ENCODE results near the gene WDFY1.

The WDFY1 gene

DNA sequence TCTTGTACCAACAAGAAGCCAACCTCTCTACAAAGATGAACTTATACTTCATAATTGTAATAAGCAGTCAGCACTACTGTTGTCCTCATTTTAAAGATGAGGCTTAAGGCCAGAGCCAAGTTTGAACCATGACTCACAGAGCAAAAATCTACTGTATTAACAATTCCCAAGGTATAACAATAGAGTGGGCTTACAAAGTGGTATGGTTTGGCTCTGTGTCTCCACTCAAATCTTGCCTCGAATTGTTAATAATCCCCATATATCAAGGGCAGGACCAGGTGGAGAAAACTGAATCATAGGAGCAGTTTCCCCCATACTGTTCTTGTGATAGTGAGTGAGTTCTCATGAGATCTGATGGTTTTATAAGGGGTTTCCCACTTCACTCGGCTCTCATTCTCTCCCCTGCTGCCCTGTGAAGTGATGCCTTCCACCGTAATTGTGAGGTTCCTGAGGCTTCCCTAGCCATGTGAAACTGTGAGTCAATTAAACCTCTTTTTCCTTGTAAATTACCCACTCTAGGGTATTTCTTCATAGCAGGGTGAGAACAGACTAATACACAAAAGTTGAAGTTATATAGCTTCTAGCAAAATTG lies 31.6 kb upstream of the WDFY1 start:
- Mint-ChIP-seq H3K9me3 (no peaks in the 10 kb centered on the region), H3K36me3 (ENCODE audit: low read depth) (no peaks in the 10 kb centered on the region), H3K27ac (no peak overlapping the region), H3K4me3 (no peak overlapping the region), H3K27me3 (ENCODE audit: low read depth, poor library complexity) (no peaks in the 10 kb centered on the region), H3K4me1 (no peaks in the 10 kb centered on the region)
- TF ChIP-seq, protein P1, sequence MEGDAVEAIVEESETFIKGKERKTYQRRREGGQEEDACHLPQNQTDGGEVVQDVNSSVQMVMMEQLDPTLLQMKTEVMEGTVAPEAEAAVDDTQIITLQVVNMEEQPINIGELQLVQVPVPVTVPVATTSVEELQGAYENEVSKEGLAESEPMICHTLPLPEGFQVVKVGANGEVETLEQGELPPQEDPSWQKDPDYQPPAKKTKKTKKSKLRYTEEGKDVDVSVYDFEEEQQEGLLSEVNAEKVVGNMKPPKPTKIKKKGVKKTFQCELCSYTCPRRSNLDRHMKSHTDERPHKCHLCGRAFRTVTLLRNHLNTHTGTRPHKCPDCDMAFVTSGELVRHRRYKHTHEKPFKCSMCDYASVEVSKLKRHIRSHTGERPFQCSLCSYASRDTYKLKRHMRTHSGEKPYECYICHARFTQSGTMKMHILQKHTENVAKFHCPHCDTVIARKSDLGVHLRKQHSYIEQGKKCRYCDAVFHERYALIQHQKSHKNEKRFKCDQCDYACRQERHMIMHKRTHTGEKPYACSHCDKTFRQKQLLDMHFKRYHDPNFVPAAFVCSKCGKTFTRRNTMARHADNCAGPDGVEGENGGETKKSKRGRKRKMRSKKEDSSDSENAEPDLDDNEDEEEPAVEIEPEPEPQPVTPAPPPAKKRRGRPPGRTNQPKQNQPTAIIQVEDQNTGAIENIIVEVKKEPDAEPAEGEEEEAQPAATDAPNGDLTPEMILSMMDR (IDR thresholded peaks at IDR 0.05): no peak
- DNase-seq: no peak

DNA sequence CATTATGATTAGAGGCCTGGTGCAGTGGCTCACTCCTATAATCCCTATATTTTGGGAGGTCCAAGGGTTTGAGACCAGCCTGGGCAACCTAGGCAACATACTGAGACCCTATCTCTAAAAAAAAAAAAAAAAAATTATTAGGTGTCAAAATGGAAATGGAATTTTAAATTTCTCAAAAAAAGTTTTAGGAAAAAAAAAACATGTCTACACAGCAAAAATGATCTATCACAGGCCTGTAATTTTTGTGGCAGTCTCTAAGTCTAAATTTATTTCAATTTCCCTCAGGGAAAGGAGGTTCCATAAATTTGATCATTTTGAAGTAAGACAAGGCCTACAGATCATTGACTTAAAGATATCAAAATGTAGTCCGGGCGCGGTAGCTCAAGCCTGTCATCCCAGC lies 28.5 kb upstream of the WDFY1 start:
- TF ChIP-seq, protein P1 (IDR thresholded peaks at IDR 0.05): no peak
- H3K27me3 Mint-ChIP-seq (ENCODE audit: low read depth, poor library complexity): no peaks in the 10 kb centered on the region
- no peaks in the 10 kb centered on the region for H3K9me3 Mint-ChIP-seq
- no peaks in the 10 kb centered on the region for H3K36me3 Mint-ChIP-seq (ENCODE audit: low read depth)
- H3K27ac Mint-ChIP-seq: no peak overlapping the region
- no peak for DNase-seq
- no peak overlapping the region for H3K4me3 Mint-ChIP-seq
- no peaks in the 10 kb centered on the region for H3K4me1 Mint-ChIP-seq

DNA sequence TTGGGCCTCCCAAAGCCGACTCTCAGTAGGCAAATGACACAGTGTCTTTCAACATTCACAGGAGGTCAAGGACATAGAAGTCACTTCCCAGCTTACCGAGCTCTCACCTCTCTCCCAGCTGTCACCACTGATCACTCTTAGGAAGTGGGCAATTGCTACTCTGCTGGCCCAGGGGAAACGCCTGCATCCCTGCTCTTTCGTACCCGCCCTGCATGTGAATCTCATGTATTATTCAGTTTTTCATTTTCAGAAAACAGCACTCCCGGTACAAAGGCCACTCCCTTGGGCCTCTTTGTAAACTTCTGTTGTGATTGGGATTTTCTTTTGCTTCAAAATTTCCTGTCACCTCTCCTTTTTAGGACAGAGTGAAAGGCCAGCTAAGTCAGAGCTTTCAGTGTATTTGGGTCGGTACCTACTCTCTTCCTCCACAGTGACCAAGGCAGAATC lies 27.5 kb upstream of the WDFY1 start:
- no peaks in the 10 kb centered on the region for H3K4me1 Mint-ChIP-seq
- DNase-seq: no peak
- no peaks in the 10 kb centered on the region for H3K9me3 Mint-ChIP-seq

DNA sequence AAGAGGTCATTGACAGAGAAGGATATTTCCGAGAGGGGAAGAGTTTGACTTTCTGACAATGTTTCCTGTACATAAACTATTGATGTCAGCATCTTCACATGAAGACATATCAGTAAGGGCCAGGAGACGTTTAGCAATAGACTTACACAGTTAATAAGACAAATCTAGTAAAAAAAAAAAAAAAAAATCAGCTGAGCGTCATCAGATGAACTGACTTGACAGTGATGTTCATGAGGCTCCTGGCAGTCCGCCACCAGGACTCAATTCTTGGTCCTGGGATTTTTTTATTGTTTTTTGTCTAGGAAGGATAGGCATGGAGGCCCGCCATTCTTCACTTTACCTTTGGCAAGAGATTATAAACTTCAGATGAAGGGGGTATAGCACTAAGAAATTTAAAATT lies 26.6 kb upstream of the WDFY1 start:
- H3K9me3 Mint-ChIP-seq: no peaks in the 10 kb centered on the region
- TF ChIP-seq, protein P1 (IDR thresholded peaks at IDR 0.05): no peak

More for the DNA sequence above, 27.5 kb upstream of the WDFY1 start:
- Mint-ChIP-seq H3K27ac (peak overlapping the region; percentile 34), H3K27me3 (ENCODE audit: low read depth, poor library complexity) (no peaks in the 10 kb centered on the region), H3K36me3 (ENCODE audit: low read depth) (no peaks in the 10 kb centered on the region), H3K4me3 (no peak overlapping the region)
- TF ChIP-seq, protein P1 (IDR thresholded peaks at IDR 0.05): no peak

DNA sequence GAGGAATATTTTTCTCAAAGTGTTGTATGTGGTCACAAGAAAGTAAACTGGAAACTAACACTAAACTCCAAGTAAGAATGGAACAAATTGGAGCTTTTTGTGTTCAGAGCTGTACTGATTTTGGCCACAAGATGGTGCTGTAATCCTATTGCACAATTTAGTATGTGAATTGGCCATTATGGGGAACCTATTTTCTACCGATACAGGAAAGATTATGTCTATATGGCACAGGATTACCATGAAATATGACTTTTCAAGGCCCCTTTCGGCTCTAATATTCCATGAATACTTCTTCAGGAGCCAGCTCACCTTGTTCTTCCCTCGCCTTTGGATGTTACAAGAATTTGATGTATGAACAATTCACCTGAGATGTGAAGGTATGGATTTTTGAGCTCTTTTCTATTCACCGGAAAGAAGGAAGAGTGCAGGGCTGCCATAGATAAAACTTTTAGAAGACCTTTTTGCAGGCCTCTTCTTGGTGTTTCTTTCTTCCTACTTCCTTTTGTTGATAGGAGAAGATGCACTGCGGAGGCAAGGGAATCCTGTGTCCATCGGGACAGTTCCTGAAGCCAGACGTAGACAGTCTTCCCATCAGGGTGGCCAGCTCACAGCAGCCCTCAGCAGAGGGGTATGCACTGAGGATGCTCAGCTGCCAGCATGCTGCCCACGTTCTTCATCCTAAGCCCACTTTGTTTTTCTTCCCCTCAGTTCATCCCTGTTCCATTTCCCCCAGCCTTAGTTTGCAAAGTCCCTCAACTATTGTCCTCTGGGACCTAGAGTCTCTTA lies 25.4 kb upstream of the WDFY1 start:
- Mint-ChIP-seq H3K36me3 (ENCODE audit: low read depth) (peaks cover 11% of the 10 kb centered on the region), H3K4me1 (no peaks in the 10 kb centered on the region), H3K27ac (no peak overlapping the region), H3K27me3 (ENCODE audit: low read depth, poor library complexity) (no peaks in the 10 kb centered on the region), H3K4me3 (no peak overlapping the region), H3K9me3 (no peaks in the 10 kb centered on the region)
- peak; percentile 64 for DNase-seq
- TF ChIP-seq, protein P1 (IDR thresholded peaks at IDR 0.05): peak; percentile 94

More for the DNA sequence above, 26.6 kb upstream of the WDFY1 start:
- Mint-ChIP-seq H3K4me3 (no peak overlapping the region), H3K36me3 (ENCODE audit: low read depth) (peaks cover 6% of the 10 kb centered on the region), H3K27me3 (ENCODE audit: low read depth, poor library complexity) (no peaks in the 10 kb centered on the region), H3K27ac (no peak overlapping the region), H3K4me1 (no peaks in the 10 kb centered on the region)
- DNase-seq: no peak

Data from nephron progenitor cell (in vitro differentiated cells).